Dendritic cell treated with granulocyte-macrophage colony-stimulating factor and Interleukin-4, amounts not matched to agents 40 ng/mL and 50 ng/mL, for 4 days (primary cell): Measurements from ENCODE around the gene PTPRK.

Source experiments
- H3K27ac Mint-ChIP-seq: one replicate; pipeline ENCODE4 v1.8.0; 2022; ENCODE audit warnings: mild to moderate bottlenecking, mixed read lengths
- H3K27me3 Mint-ChIP-seq: one replicate; pipeline ENCODE4 v1.8.0; 2022; ENCODE audit warnings: mild to moderate bottlenecking, mixed read lengths
- H3K36me3 Mint-ChIP-seq: one replicate; pipeline ENCODE4 v1.8.0; 2022; ENCODE audit warnings: low read depth, mixed read lengths
- H3K4me1 Mint-ChIP-seq: one replicate; pipeline ENCODE4 v1.8.0; 2022; ENCODE audit warnings: low read depth, mixed read lengths
- H3K4me3 Mint-ChIP-seq: one replicate; pipeline ENCODE4 v1.8.0; 2022; ENCODE audit warnings: mild to moderate bottlenecking, moderate library complexity, mixed read lengths
- H3K9me3 Mint-ChIP-seq: one replicate; pipeline ENCODE4 v1.8.0; 2022; ENCODE audit warnings: mixed read lengths
- intact Hi-C: fragments of 100-400 bp; cut with micrococcal nuclease; formaldehyde crosslinking; loops from one replicate; pipeline ENCODE4 v1.15.0; 2022

The PTPRK gene

GRCh38 chr6:128305228-128305627, 215.2 kb downstream of the PTPRK start:
- intact Hi-C loops: no loop called here
- Mint-ChIP-seq H3K9me3 (peaks cover 11% of the 10 kb centered on the region), H3K27ac (no peak overlapping the region), H3K27me3 (no peaks in the 10 kb centered on the region), H3K4me1 (peaks cover 23% of the 10 kb centered on the region), H3K4me3 (no peak overlapping the region), H3K36me3 (no peaks in the 10 kb centered on the region)

- intact Hi-C loops: no loop called here
Measured at GRCh38 chr6:128303870-128304269, 216.5 kb downstream of the PTPRK start.

GRCh38 chr6:128302942-128303341, 217.5 kb downstream of the PTPRK start:
- no peaks in the 10 kb centered on the region for H3K27me3 Mint-ChIP-seq
- intact Hi-C loops: no loop called here
- H3K36me3 Mint-ChIP-seq: no peaks in the 10 kb centered on the region
- peaks cover 13% of the 10 kb centered on the region for H3K9me3 Mint-ChIP-seq
- peaks cover 10% of the 10 kb centered on the region for H3K4me1 Mint-ChIP-seq
- H3K27ac Mint-ChIP-seq: no peak overlapping the region
- H3K4me3 Mint-ChIP-seq: no peak overlapping the region

More at GRCh38 chr6:128303870-128304269, 216.5 kb downstream of the PTPRK start:
- no peaks in the 10 kb centered on the region for H3K36me3 Mint-ChIP-seq
- no peak overlapping the region for H3K4me3 Mint-ChIP-seq
- H3K27ac Mint-ChIP-seq: no peak overlapping the region
- peaks cover 10% of the 10 kb centered on the region for H3K4me1 Mint-ChIP-seq
- no peaks in the 10 kb centered on the region for H3K27me3 Mint-ChIP-seq
- peaks cover 11% of the 10 kb centered on the region for H3K9me3 Mint-ChIP-seq

GRCh38 chr6:128295670-128296069, 224.7 kb downstream of the PTPRK start:
- Mint-ChIP-seq H3K4me1 (no peaks in the 10 kb centered on the region), H3K9me3 (peaks cover 25% of the 10 kb centered on the region), H3K27me3 (no peaks in the 10 kb centered on the region), H3K4me3 (no peak overlapping the region), H3K27ac (no peak overlapping the region), H3K36me3 (no peaks in the 10 kb centered on the region)
- intact Hi-C loops: no loop called here

GRCh38 chr6:128290221-128290620, 230.2 kb downstream of the PTPRK start:
- H3K27ac Mint-ChIP-seq: no peak overlapping the region

GRCh38 chr6:128284128-128284527, 236.3 kb downstream of the PTPRK start:
- no peaks in the 10 kb centered on the region for H3K9me3 Mint-ChIP-seq
- H3K27me3 Mint-ChIP-seq: no peaks in the 10 kb centered on the region
- H3K27ac Mint-ChIP-seq: no peak overlapping the region
- no peak overlapping the region for H3K4me3 Mint-ChIP-seq
- no peaks in the 10 kb centered on the region for H3K36me3 Mint-ChIP-seq
- H3K4me1 Mint-ChIP-seq: no peaks in the 10 kb centered on the region
- intact Hi-C loops: no loop called here

More at GRCh38 chr6:128290221-128290620, 230.2 kb downstream of the PTPRK start:
- Mint-ChIP-seq H3K27me3 (no peaks in the 10 kb centered on the region), H3K4me3 (no peak overlapping the region), H3K9me3 (no peaks in the 10 kb centered on the region), H3K36me3 (no peaks in the 10 kb centered on the region), H3K4me1 (no peaks in the 10 kb centered on the region)
- intact Hi-C loops: no loop called here

- H3K9me3 Mint-ChIP-seq: no peaks in the 10 kb centered on the region
- no peak overlapping the region for H3K27ac Mint-ChIP-seq
- H3K27me3 Mint-ChIP-seq: no peaks in the 10 kb centered on the region
- intact Hi-C loops: no loop called here
- no peaks in the 10 kb centered on the region for H3K4me1 Mint-ChIP-seq
- no peak overlapping the region for H3K4me3 Mint-ChIP-seq
- no peaks in the 10 kb centered on the region for H3K36me3 Mint-ChIP-seq
Measured at GRCh38 chr6:128282961-128283360, 237.4 kb downstream of the PTPRK start.

- intact Hi-C loops: no loop called here
- Mint-ChIP-seq H3K4me1 (no peaks in the 10 kb centered on the region), H3K4me3 (no peak overlapping the region), H3K27ac (no peak overlapping the region), H3K9me3 (no peaks in the 10 kb centered on the region), H3K36me3 (no peaks in the 10 kb centered on the region), H3K27me3 (no peaks in the 10 kb centered on the region)
Measured at GRCh38 chr6:128280960-128281359, 239.4 kb downstream of the PTPRK start.

- Mint-ChIP-seq H3K4me1 (no peaks in the 10 kb centered on the region), H3K27ac (no peak overlapping the region), H3K9me3 (no peaks in the 10 kb centered on the region), H3K4me3 (no peak overlapping the region), H3K36me3 (no peaks in the 10 kb centered on the region), H3K27me3 (no peaks in the 10 kb centered on the region)
- intact Hi-C loops: no loop called here
Measured at GRCh38 chr6:128280066-128280465, 240.3 kb downstream of the PTPRK start.

GRCh38 chr6:128278836-128279235, 241.6 kb downstream of the PTPRK start:
- no peaks in the 10 kb centered on the region for H3K4me1 Mint-ChIP-seq
- H3K36me3 Mint-ChIP-seq: no peaks in the 10 kb centered on the region
- no peak overlapping the region for H3K4me3 Mint-ChIP-seq

GRCh38 chr6:128277379-128277778, 243.0 kb downstream of the PTPRK start:
- no peak overlapping the region for H3K27ac Mint-ChIP-seq

More at GRCh38 chr6:128278836-128279235, 241.6 kb downstream of the PTPRK start:
- intact Hi-C loops: no loop called here
- Mint-ChIP-seq H3K27me3 (no peaks in the 10 kb centered on the region), H3K9me3 (no peaks in the 10 kb centered on the region), H3K27ac (no peak overlapping the region)

GRCh38 chr6:128276311-128276710, 244.1 kb downstream of the PTPRK start:
- H3K9me3 Mint-ChIP-seq: no peaks in the 10 kb centered on the region
- H3K27ac Mint-ChIP-seq: no peak overlapping the region
- intact Hi-C loops: no loop called here
- no peaks in the 10 kb centered on the region for H3K4me1 Mint-ChIP-seq
- no peaks in the 10 kb centered on the region for H3K36me3 Mint-ChIP-seq
- no peaks in the 10 kb centered on the region for H3K27me3 Mint-ChIP-seq
- H3K4me3 Mint-ChIP-seq: no peak overlapping the region

More at GRCh38 chr6:128277379-128277778, 243.0 kb downstream of the PTPRK start:
- intact Hi-C loops: no loop called here
- H3K4me3 Mint-ChIP-seq: no peak overlapping the region
- H3K36me3 Mint-ChIP-seq: no peaks in the 10 kb centered on the region
- no peaks in the 10 kb centered on the region for H3K4me1 Mint-ChIP-seq
- H3K9me3 Mint-ChIP-seq: no peaks in the 10 kb centered on the region
- no peaks in the 10 kb centered on the region for H3K27me3 Mint-ChIP-seq

GRCh38 chr6:128275681-128276080, 244.7 kb downstream of the PTPRK start:
- Mint-ChIP-seq H3K36me3 (no peaks in the 10 kb centered on the region), H3K27ac (no peak overlapping the region), H3K4me3 (no peak overlapping the region), H3K9me3 (no peaks in the 10 kb centered on the region), H3K27me3 (no peaks in the 10 kb centered on the region), H3K4me1 (no peaks in the 10 kb centered on the region)
- intact Hi-C loops: no loop called here

GRCh38 chr6:128275030-128275429, 245.4 kb downstream of the PTPRK start:
- Mint-ChIP-seq H3K9me3 (no peaks in the 10 kb centered on the region), H3K4me1 (no peaks in the 10 kb centered on the region), H3K27ac (no peak overlapping the region), H3K4me3 (no peak overlapping the region), H3K36me3 (no peaks in the 10 kb centered on the region), H3K27me3 (no peaks in the 10 kb centered on the region)
- intact Hi-C loops: no loop called here

GRCh38 chr6:128271527-128271926, 248.9 kb downstream of the PTPRK start:
- no peaks in the 10 kb centered on the region for H3K9me3 Mint-ChIP-seq
- H3K4me3 Mint-ChIP-seq: no peak overlapping the region
- no peaks in the 10 kb centered on the region for H3K27me3 Mint-ChIP-seq
- no peak overlapping the region for H3K27ac Mint-ChIP-seq
- no peaks in the 10 kb centered on the region for H3K36me3 Mint-ChIP-seq
- intact Hi-C loops: no loop called here
- H3K4me1 Mint-ChIP-seq: no peaks in the 10 kb centered on the region
